KMS-11 (cell line): ENCODE data around the gene IQGAP2.

Source experiments
- H2AFZ ChIP-seq: fragments of 200-600 bp; sonication (generic); 2 replicates; pipeline ENCODE4 v1.6.1; 2016; ENCODE audit warnings: antibody characterized with exemption, mixed run types, low read depth
- H3K27ac ChIP-seq: fragments of 200-600 bp; sonication (generic); 2 replicates; pipeline ENCODE4 v1.6.1; 2016; ENCODE audit warnings: mild to moderate bottlenecking, mixed run types
- H3K27me3 ChIP-seq: fragments of 200-600 bp; sonication (generic); 2 replicates; pipeline ENCODE4 v1.6.1; 2017; ENCODE audit warnings: mild to moderate bottlenecking, low read depth, mixed run types, moderate library complexity; ENCODE audit not compliant: insufficient read depth
- H3K36me3 ChIP-seq: fragments of 200-600 bp; sonication (generic); 2 replicates; pipeline ENCODE4 v1.6.1; 2017; ENCODE audit warnings: mild to moderate bottlenecking, mixed run types; ENCODE audit not compliant: insufficient read depth
- H3K4me1 ChIP-seq: fragments of 200-600 bp; sonication (generic); 2 replicates; pipeline ENCODE4 v1.6.1; 2016; ENCODE audit warnings: mild to moderate bottlenecking, low read depth, mixed run types; ENCODE audit not compliant: poor library complexity, severe bottlenecking
- H3K4me2 ChIP-seq: fragments of 200-600 bp; sonication (generic); 2 replicates; pipeline ENCODE4 v1.7.0; 2016; ENCODE audit warnings: mild to moderate bottlenecking, mixed run types
- H3K4me3 ChIP-seq: fragments of 200-600 bp; sonication (generic); IDR thresholded peaks from 2 replicates; pipeline ENCODE4 v1.6.1; 2017; ENCODE audit warnings: low read depth, low read length, mixed read lengths; ENCODE audit not compliant: insufficient read depth
- H3K79me2 ChIP-seq: fragments of 200-600 bp; sonication (generic); 2 replicates; pipeline ENCODE4 v1.6.1; 2016; ENCODE audit warnings: low read depth, mixed run types; ENCODE audit not compliant: insufficient read depth
- H3K9ac ChIP-seq: fragments of 200-600 bp; sonication (generic); 2 replicates; pipeline ENCODE4 v1.6.1; 2016; ENCODE audit warnings: mild to moderate bottlenecking, mixed run types
- H4K20me1 ChIP-seq: fragments of 200-600 bp; sonication (generic); 2 replicates; pipeline ENCODE4 v1.6.1; 2016; ENCODE audit warnings: mild to moderate bottlenecking, mixed run types; ENCODE audit not compliant: insufficient read depth
- TF ChIP-seq, protein P1 (sequence below): fragments of 200-600 bp; sonication (generic); conservative IDR thresholded peaks from 2 replicates; pipeline ENCODE4 v1.6.1; 2017; ENCODE audit warnings: low read depth, mild to moderate bottlenecking, antibody characterized with exemption, low read length, moderate library complexity, mixed read lengths

IQGAP2 gene

DNA sequence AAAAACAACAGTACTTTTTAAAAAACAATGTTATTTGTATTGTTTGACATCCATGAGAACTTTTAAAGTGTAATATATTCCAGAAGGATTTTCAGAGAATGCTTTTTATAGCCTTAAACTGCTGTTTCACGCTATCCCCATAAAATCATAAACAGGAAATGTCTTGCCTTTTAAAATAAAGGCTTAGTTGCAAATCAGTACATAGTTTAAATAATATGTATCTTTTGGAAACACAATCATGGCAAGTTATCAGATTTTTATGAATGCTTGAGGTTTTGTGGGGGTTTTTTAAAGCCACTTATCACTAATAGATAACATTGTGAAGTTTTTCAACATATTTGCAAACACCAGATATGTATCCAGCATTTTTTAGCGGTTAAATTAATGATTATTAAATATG, 257.3 kb downstream of the IQGAP2 start:
- TF ChIP-seq, protein P1, sequence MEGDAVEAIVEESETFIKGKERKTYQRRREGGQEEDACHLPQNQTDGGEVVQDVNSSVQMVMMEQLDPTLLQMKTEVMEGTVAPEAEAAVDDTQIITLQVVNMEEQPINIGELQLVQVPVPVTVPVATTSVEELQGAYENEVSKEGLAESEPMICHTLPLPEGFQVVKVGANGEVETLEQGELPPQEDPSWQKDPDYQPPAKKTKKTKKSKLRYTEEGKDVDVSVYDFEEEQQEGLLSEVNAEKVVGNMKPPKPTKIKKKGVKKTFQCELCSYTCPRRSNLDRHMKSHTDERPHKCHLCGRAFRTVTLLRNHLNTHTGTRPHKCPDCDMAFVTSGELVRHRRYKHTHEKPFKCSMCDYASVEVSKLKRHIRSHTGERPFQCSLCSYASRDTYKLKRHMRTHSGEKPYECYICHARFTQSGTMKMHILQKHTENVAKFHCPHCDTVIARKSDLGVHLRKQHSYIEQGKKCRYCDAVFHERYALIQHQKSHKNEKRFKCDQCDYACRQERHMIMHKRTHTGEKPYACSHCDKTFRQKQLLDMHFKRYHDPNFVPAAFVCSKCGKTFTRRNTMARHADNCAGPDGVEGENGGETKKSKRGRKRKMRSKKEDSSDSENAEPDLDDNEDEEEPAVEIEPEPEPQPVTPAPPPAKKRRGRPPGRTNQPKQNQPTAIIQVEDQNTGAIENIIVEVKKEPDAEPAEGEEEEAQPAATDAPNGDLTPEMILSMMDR: no peak
- H3K4me2 ChIP-seq: no peak overlapping the region
- no peak overlapping the region for H3K27ac ChIP-seq
- H3K4me1 ChIP-seq: no peaks in the 10 kb centered on the region
- H3K4me3 ChIP-seq: no peak overlapping the region
- H2AFZ ChIP-seq: no peak overlapping the region
- no peaks in the 10 kb centered on the region for H3K79me2 ChIP-seq
- H3K36me3 ChIP-seq: peaks cover 3% of the 10 kb centered on the region; the same call in 1 of the 2 replicates
- no peaks in the 10 kb centered on the region for H3K27me3 ChIP-seq
- H3K9ac ChIP-seq: no peak overlapping the region
- no peaks in the 10 kb centered on the region for H4K20me1 ChIP-seq

DNA sequence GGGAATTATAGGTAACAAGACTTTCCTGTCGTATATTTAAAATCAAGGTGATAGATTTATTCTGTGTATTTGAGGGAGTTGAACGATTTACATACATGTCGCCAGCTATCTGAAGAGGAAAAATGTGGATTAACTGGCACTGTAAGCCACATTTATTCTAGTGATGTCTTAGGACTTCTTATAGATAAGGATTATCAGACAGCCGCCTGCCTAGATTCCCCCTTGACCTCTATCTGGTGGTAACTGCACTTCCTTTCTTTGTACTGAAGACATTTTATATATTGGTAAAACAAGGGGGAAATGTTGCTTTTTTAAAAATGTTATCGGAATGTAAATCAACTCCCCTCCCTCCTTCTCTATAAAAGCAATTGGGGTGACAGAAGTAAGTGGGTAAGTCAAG, 259.4 kb downstream of the IQGAP2 start:
- no peak overlapping the region for H3K9ac ChIP-seq
- peaks cover 3% of the 10 kb centered on the region; the same call in 1 of the 2 replicates for H3K36me3 ChIP-seq
- TF ChIP-seq, protein P1: no peak

DNA sequence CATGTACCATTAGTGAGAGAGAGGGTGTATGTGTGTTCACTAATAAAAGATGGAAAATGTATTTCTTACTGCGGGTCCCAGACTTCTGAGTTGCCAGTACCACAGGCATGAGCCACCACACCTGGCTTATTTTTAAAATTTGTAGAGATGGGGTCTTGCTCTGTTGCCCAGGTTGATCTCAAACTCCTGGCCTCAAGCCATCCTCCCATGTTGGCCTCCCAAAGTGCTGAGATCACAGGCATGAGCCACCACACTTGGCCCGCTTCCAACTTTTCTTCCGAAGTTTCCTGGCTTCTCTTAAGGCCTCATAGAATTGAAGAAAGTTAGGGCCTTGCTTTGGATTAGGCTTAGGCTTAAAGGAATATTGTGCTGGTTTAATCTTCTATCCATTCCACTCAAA, 260.5 kb downstream of the IQGAP2 start:
- TF ChIP-seq, protein P1: no peak
- no peak overlapping the region for H3K4me2 ChIP-seq
- H3K27me3 ChIP-seq: no peaks in the 10 kb centered on the region
- 0 out of 2 replicates have a peak, but pooled peaks cover 5% of the 10 kb centered on the region for H3K36me3 ChIP-seq
- H3K9ac ChIP-seq: no peak overlapping the region
- no peaks in the 10 kb centered on the region for H3K79me2 ChIP-seq
- no peak overlapping the region for H3K4me3 ChIP-seq
- H3K27ac ChIP-seq: no peak overlapping the region
- H4K20me1 ChIP-seq: no peaks in the 10 kb centered on the region
- no peak overlapping the region for H2AFZ ChIP-seq
- H3K4me1 ChIP-seq: no peaks in the 10 kb centered on the region

More for the DNA sequence above, 259.4 kb downstream of the IQGAP2 start:
- Histone ChIP-seq H4K20me1 (no peaks in the 10 kb centered on the region), H2AFZ (no peak overlapping the region), H3K4me3 (no peak overlapping the region), H3K4me1 (no peaks in the 10 kb centered on the region), H3K4me2 (no peak overlapping the region), H3K27me3 (no peaks in the 10 kb centered on the region), H3K79me2 (no peaks in the 10 kb centered on the region), H3K27ac (no peak overlapping the region)

DNA sequence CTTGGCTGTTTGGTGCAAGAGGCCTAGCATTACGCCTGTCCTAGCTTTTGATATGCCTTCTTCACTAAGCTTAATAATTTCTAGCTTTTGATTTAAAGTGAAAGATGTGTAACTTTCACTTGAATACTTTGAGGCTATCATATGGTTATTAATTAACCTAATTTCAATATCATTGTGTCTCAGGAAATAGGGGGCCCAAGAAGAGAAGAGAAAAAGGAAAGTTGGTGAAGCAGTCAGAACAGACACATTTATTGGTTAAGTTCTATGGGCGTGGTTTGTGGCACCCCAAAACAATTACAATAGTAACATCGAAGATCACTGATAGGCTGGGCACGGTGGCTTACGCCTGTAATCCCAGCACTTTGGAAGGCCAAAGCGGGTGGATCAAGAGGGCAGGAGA, 261.0 kb downstream of the IQGAP2 start:
- H3K4me3 ChIP-seq: no peak overlapping the region
- 0 out of 2 replicates have a peak, but pooled peaks cover 7% of the 10 kb centered on the region for H3K36me3 ChIP-seq
- H3K4me1 ChIP-seq: no peaks in the 10 kb centered on the region
- TF ChIP-seq, protein P1: no peak
- H2AFZ ChIP-seq: no peak overlapping the region
- H3K79me2 ChIP-seq: no peaks in the 10 kb centered on the region
- H3K27me3 ChIP-seq: no peaks in the 10 kb centered on the region
- no peak overlapping the region for H3K9ac ChIP-seq
- no peak overlapping the region for H3K4me2 ChIP-seq
- H3K27ac ChIP-seq: no peak overlapping the region
- H4K20me1 ChIP-seq: no peaks in the 10 kb centered on the region

DNA sequence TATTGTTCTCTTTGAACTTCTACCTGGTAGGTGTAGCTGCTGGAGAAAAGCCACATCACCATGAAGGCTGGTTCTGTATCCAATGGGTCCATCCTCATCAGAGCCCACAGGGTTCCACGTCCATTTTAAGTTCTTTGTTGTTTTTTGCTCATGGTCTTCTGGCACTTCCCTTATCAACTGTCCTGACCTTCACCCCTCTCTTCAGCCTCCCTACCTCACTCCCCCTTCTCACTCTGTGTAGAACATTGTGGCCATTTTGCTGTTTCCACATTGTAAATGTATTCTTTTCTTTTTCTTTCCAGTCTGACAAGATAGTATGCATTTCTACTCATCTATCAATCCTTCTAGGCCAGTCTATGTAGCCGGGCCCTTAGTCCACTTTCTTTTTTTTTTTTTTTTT, 264.4 kb downstream of the IQGAP2 start:
- no peak overlapping the region for H2AFZ ChIP-seq
- no peaks in the 10 kb centered on the region for H3K27me3 ChIP-seq
- H3K4me1 ChIP-seq: no peaks in the 10 kb centered on the region
- H3K9ac ChIP-seq: no peak overlapping the region
- H3K79me2 ChIP-seq: no peaks in the 10 kb centered on the region
- no peak overlapping the region for H3K27ac ChIP-seq
- TF ChIP-seq, protein P1: no peak
- H3K36me3 ChIP-seq: peaks cover 7% of the 10 kb centered on the region; the same call in 1 of the 2 replicates
- no peak overlapping the region for H3K4me2 ChIP-seq
- no peaks in the 10 kb centered on the region for H4K20me1 ChIP-seq
- H3K4me3 ChIP-seq: no peak overlapping the region
